K562 (cell line): ENCODE measurements around the gene MPC2. TPM values are rescaled to one million over a fixed set of nuclear protein-coding genes. Genes with fewer than 3 reads are reported as not detected.

Experiments
- ATAC-seq: fragments of 200-7000 bp; cut with Tn5 transposase; 3 replicates; pipeline ENCODE4 v1.9.1; 2020; ENCODE audit warnings: moderate library complexity
- BruUV-seq: library from RNA; stranded (reverse); fragments of 400-500 nt; replicated peaks from 2 replicates; lab custom pipeline; 2021; lab: Mats Ljungman, UMichigan
- CTCF ChIA-PET: fragments of 300-600 bp; formaldehyde crosslinking; extraction: SDS; loops from one replicate; lab custom pipeline; 2021; ENCODE audit warnings: low intra/inter-chr PET ratio; lab: Yijun Ruan, JAX
- POLR2A ChIA-PET: fragments of 300-600, 350-650 bp; sonication (Branson Sonifier 250); formaldehyde crosslinking; extraction: SDS; loops from one replicate; lab custom pipeline; 2021; ENCODE audit warnings: antibody characterized with exemption, inconsistent platforms; lab: Yijun Ruan, JAX
- DNase-seq, 4 experiments: peaks; one replicate each; pipeline versions ENCODE4 v3.0.0 to v3.0.0-alpha.2; 2011 to 2018; ENCODE audit warnings: low spot score in 3 of 4, mixed read lengths in 3 of 4; ENCODE audit errors: extremely low read depth in 1 of 4
- FAIRE-seq: peaks from 2 replicates; lab custom pipeline; 2011; peaks lifted over from hg19 to GRCh38; lab: Jason Lieb, UNC
- H2AFZ ChIP-seq: 2 replicates; pipeline ENCODE4 v1.6.0; 2011; ENCODE audit warnings: low read depth, low read length, control low read depth, inconsistent platforms
- H3K27ac ChIP-seq: fragments of 200-600 bp; 3 replicates; pipeline ENCODE4 v1.8.0; 2011; ENCODE audit warnings: low read depth, mild to moderate bottlenecking, control low read depth, inconsistent platforms, low read length, moderate library complexity, mixed read lengths; ENCODE audit errors: extremely low read depth
- H3K27me3 ChIP-seq, 2 experiments: fragments of 300-600 bp in 1 of 2; 2 replicates in 1 of 2; 3 replicates in 1 of 2; pipeline versions ENCODE4 v1.6.0 to v1.8.0; 2011; ENCODE audit warnings: inconsistent platforms in 2 of 2, low read length in 2 of 2, mild to moderate bottlenecking in 1 of 2, mixed read lengths in 1 of 2, moderate library complexity in 1 of 2; ENCODE audit not compliant: control insufficient read depth in 2 of 2, insufficient read depth in 2 of 2
- H3K36me3 ChIP-seq: fragments of 300-600 bp; 3 replicates; pipeline ENCODE4 v1.8.0; 2011; ENCODE audit warnings: mild to moderate bottlenecking, low read length, inconsistent platforms; ENCODE audit not compliant: control insufficient read depth, insufficient read depth
- H3K4me1 ChIP-seq, 2 experiments: fragments of 200-600 bp in 1 of 2; replicated peaks in 1 of 2; 2 replicates in 1 of 2; 3 replicates in 1 of 2; pipeline versions ENCODE4 v1.5.1 to v1.8.0; 2011; ENCODE audit warnings: inconsistent platforms in 2 of 2, low read length in 2 of 2, mild to moderate bottlenecking in 1 of 2, mixed read lengths in 1 of 2, moderate library complexity in 1 of 2; ENCODE audit not compliant: control insufficient read depth in 2 of 2, insufficient read depth in 2 of 2
- H3K4me2 ChIP-seq: 2 replicates; pipeline ENCODE4 v1.6.1; 2011; ENCODE audit warnings: low read length, control low read depth, inconsistent platforms, mixed read lengths; ENCODE audit not compliant: insufficient read depth
- H3K4me3 ChIP-seq: fragments of 200-600 bp; sonication (generic), shearing (Covaris generic); 2 replicates; pipeline ENCODE4 v1.5.1; 2016; ENCODE audit warnings: control low read depth, inconsistent platforms
- H3K79me2 ChIP-seq: fragments of 200-600 bp; 3 replicates; pipeline ENCODE4 v1.8.0; 2011; ENCODE audit warnings: low read length, inconsistent platforms; ENCODE audit not compliant: control insufficient read depth, insufficient read depth
- H3K9ac ChIP-seq, 2 experiments: 2 replicates each; pipeline versions ENCODE4 v1.6.0 to v1.6.1; 2011; ENCODE audit warnings: low read depth in 2 of 2, low read length in 2 of 2, control low read depth in 1 of 2, inconsistent platforms in 1 of 2, mild to moderate bottlenecking in 1 of 2, mixed read lengths in 1 of 2; ENCODE audit not compliant: insufficient read depth in 1 of 2
- H3K9me1 ChIP-seq: one replicate; pipeline ENCODE4 v1.6.0; 2011; ENCODE audit warnings: inconsistent platforms, mild to moderate bottlenecking, low read length, moderate library complexity; ENCODE audit not compliant: control insufficient read depth, insufficient read depth
- H3K9me3 ChIP-seq: replicated peaks from 2 replicates; pipeline ENCODE4 v1.5.1; 2011; ENCODE audit warnings: low read depth, low read length, inconsistent platforms; ENCODE audit not compliant: control insufficient read depth, insufficient read depth
- H4K20me1 ChIP-seq: replicated peaks from 2 replicates; pipeline ENCODE4 v1.6.1; 2011; ENCODE audit warnings: low read length, inconsistent platforms, mixed read lengths; ENCODE audit not compliant: control insufficient read depth, insufficient read depth
- ARID1B ChIP-seq: fragments of 450-650 bp; IDR thresholded peaks from 2 replicates; pipeline ENCODE4 v1.6.1; 2016; ENCODE audit warnings: antibody characterized with exemption, mild to moderate bottlenecking, inconsistent platforms
- BDP1 ChIP-seq: IDR thresholded peaks from 3 replicates; pipeline ENCODE4 v1.6.1; 2011; ENCODE audit not compliant: insufficient read length, insufficient read depth
- CSDE1 ChIP-seq, 2 experiments: fragments of 450-650 bp; IDR thresholded peaks; 2 replicates each; pipeline ENCODE4 v1.6.1; 2016; ENCODE audit warnings: mild to moderate bottlenecking in 1 of 2
- CXXC5 ChIP-seq: fragments of 250-450 bp; sonication (Bioruptor Pico); IDR thresholded peaks from 2 replicates; pipeline ENCODE4 v1.8.0; 2022; ENCODE audit warnings: inconsistent platforms, mild to moderate bottlenecking, moderate library complexity
- DIDO1 ChIP-seq: fragments of 450-650 bp; IDR thresholded peaks from 2 replicates; pipeline ENCODE4 v1.6.1; 2016; ENCODE audit warnings: low read depth, missing biosample characterization, missing genetic modification characterization
- DNMT1 ChIP-seq: fragments of 450-650 bp; IDR thresholded peaks from 2 replicates; pipeline ENCODE4 v1.6.1; 2016; ENCODE audit warnings: antibody characterized with exemption, mild to moderate bottlenecking
- ETV1 ChIP-seq: fragments of 450-650 bp; conservative IDR thresholded peaks from 2 replicates; pipeline ENCODE4 v1.6.1; 2016; ENCODE audit warnings: missing genetic modification characterization, control low read depth, low read depth, missing compliant biosample characterization
- FOS ChIP-seq: IDR thresholded peaks from 3 replicates; pipeline ENCODE4 v1.6.1; 2011; ENCODE audit not compliant: insufficient read length; ENCODE audit errors: extremely low read depth
- KDM4B ChIP-seq, 2 experiments: fragments of 450-650 bp in 1 of 2; sonication (generic) in 1 of 2; IDR thresholded peaks; 2 replicates each; pipeline ENCODE4 v1.6.1; 2016 to 2017; ENCODE audit warnings: borderline replicate concordance in 2 of 2, antibody characterized with exemption in 1 of 2, low read depth in 1 of 2, mild to moderate bottlenecking in 1 of 2
- MAZ ChIP-seq, 2 experiments: fragments of 450-650 bp in 1 of 2; sonication (generic) in 1 of 2; formaldehyde crosslinking; IDR thresholded peaks in 1 of 2; conservative IDR thresholded peaks in 1 of 2; 2 replicates each; pipeline versions ENCODE4 v1.4.0 to v1.5.0; 2020; ENCODE audit warnings: mild to moderate bottlenecking in 1 of 2, missing genetic modification reagents in 1 of 2
- RBFOX2 ChIP-seq: fragments of 200-400 bp; formaldehyde crosslinking; IDR thresholded peaks from 2 replicates; pipeline ENCODE4 v1.6.1; 2017; ENCODE audit warnings: low read depth, mild to moderate bottlenecking, low read length, moderate library complexity
- SP2 ChIP-seq: IDR thresholded peaks from 2 replicates; pipeline ENCODE4 v1.6.1; 2011; ENCODE audit warnings: mild to moderate bottlenecking, low read depth, low read length, moderate library complexity; ENCODE audit not compliant: poor library complexity, severe bottlenecking; ENCODE audit errors: extremely low read depth
- TGIF2 ChIP-seq: sonication (generic); formaldehyde crosslinking; IDR thresholded peaks from 2 replicates; pipeline ENCODE4 v1.8.1; 2022; ENCODE audit warnings: mild to moderate bottlenecking, missing genetic modification reagents, moderate library complexity
- ZNF316 ChIP-seq: fragments of 450-650 bp; IDR thresholded peaks from 2 replicates; pipeline ENCODE4 v1.6.1; 2016
- ZNF444 ChIP-seq: fragments of 250-450 bp; sonication (Bioruptor Pico); IDR thresholded peaks from 2 replicates; pipeline ENCODE4 v1.4.0; 2020; ENCODE audit warnings: mild to moderate bottlenecking, moderate library complexity
- ZNF57 ChIP-seq: fragments of 450-650 bp; formaldehyde crosslinking; IDR thresholded peaks from 2 replicates; pipeline ENCODE4 v1.4.0; 2020; ENCODE audit warnings: mild to moderate bottlenecking, moderate library complexity
- ZNF79 ChIP-seq: fragments of 250-450 bp; sonication (Bioruptor Pico); IDR thresholded peaks from 2 replicates; pipeline ENCODE4 v1.4.0; 2020; ENCODE audit warnings: low read depth, mild to moderate bottlenecking, moderate library complexity
- WGBS: fragments of 100-300 bp; shearing (Covaris generic); methylation state at CpG from one replicate; pipeline ENCODE4 v1.1.6; 2016; ENCODE audit warnings: low coverage, mixed read lengths; ENCODE audit not compliant: insufficient coverage; ENCODE audit errors: missing lambda C conversion rate; 5-methylcytosine and 5-hydroxymethylcytosine counted together
- in situ Hi-C: fragments of 300-500 bp; cut with MboI; formaldehyde crosslinking; loops from 4 replicates; pipeline ENCODE4 v1.15.0; 2018; ENCODE audit warnings: inconsistent platforms, mixed read lengths
- intact Hi-C: fragments of 100-400 bp; cut with micrococcal nuclease; formaldehyde crosslinking; loops from 2 replicates; pipeline ENCODE4 v1.14.2; 2022
- polyA plus RNA-seq, 8 experiments: library from polyadenylated mRNA; depleted of rRNA in 4 of 8; stranded (reverse) in 5 of 8; unstranded in 3 of 8; fragments of >200 nt; fragmentation: Nextera tagmentation in 2 of 8; fragmentation: Illumina TruSeq in 1 of 8; extraction: Ambion mirVana in 2 of 8; extraction: Trizol in 1 of 8; gene quantifications; 2 replicates each; pipeline versions ENCODE4 v1.2.1 to v1.2.3, GENCODE V29; 2011 to 2014; ENCODE audit warnings: inconsistent platforms in 1 of 8, missing spikeins in 1 of 8
- total RNA-seq, 7 experiments: library from RNA; depleted of rRNA in 6 of 7; stranded (reverse); fragments of >200 nt in 6 of 7; fragmentation: Illumina TruSeq in 2 of 7; extraction: Trizol in 2 of 7; gene quantifications; 2 replicates each; pipeline versions ENCODE4 v1.2.1 to v1.2.3, GENCODE V29; 2011 to 2021; ENCODE audit warnings: low replicate concordance in 1 of 7
- TF ChIP-seq, protein P1 (sequence below): fragments of 250-450 bp; sonication (Bioruptor Pico); IDR thresholded peaks from 2 replicates; pipeline ENCODE4 v1.5.0; 2021
- TF ChIP-seq, protein P2 (sequence below): fragments of 450-650 bp; formaldehyde crosslinking; IDR thresholded peaks from 2 replicates; pipeline ENCODE4 v1.4.0; 2020; ENCODE audit warnings: mild to moderate bottlenecking, mixed read lengths
- TF ChIP-seq, protein P3 (sequence below): IDR thresholded peaks from 2 replicates; pipeline ENCODE4 v1.6.1; 2011; ENCODE audit warnings: borderline replicate concordance, low read depth, mild to moderate bottlenecking, moderate library complexity, low read length; ENCODE audit not compliant: insufficient read depth, poor library complexity, severe bottlenecking

The MPC2 gene
- total and polyA plus RNA-seq, 9 of the 15 experiments (the other 6 are each of a cell fraction or from before 2014, with no cell fraction given) = 70.7 to 179 (median 144) TPM

DNA sequence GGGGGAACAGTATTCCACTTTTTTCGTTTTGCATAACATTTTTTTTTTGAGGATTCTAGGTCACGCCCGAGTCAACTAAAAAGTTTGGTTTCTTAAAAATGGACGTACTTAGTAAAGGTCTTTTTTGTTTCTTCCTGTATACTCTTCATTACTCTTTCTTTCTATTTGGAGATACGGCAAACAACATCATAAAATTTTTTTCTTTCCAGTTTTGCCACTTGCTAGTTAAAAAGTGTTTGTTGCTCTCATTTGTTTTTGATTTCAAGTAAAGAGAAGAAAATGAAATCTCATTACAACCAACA, 788 bp upstream of the MPC2 start:
- BruUV-seq = no TSS peak
- CTCF ChIA-PET = no interaction called here
- peaks cover 98% of the 10 kb centered on the region for H3K79me2 ChIP-seq
- peak overlapping the region; percentile 98 for H3K27ac ChIP-seq
- no peaks in the 10 kb centered on the region for H3K9me3 ChIP-seq
- no peaks in the 10 kb centered on the region for H3K27me3 ChIP-seq
- peaks cover 8 to 12% of the 10 kb centered on the region in 2 experiments; a peak in 4 of 5 replicates for H3K4me1 ChIP-seq
- peak overlapping the region; percentile 98 for H3K4me2 ChIP-seq
- DNase-seq = no peak
- WGBS = under 1% methylated on average over 5 of the region's 5 CpGs
- H4K20me1 ChIP-seq = 0 out of 2 replicates have a peak, but pooled peaks cover 9% of the 10 kb centered on the region
- no peaks in the 10 kb centered on the region for H3K9me1 ChIP-seq
- no peak for ATAC-seq
- POLR2A ChIA-PET = interaction anchor here (0.6 to 3.1 kb wide), 10 partner anchors 8 to 175 kb away, joined by 3 to 24 read pairs (median 8); no protein-coding TSS in a partner anchor
- in situ Hi-C loops (no loop called here), intact Hi-C loops (loop anchor here (1.0 to 10.0 kb wide), 9 partner anchors 48 to 385 kb away; partner anchors contain the start of genes CREG1 and RCSD1)
- peaks cover 14% of the 10 kb centered on the region for H3K36me3 ChIP-seq
- H2AFZ ChIP-seq = peak overlapping the region; percentile 77
- H3K4me3 ChIP-seq = peak overlapping the region; percentile 81
- H3K9ac ChIP-seq = peak overlapping the region; percentile 95 to 97
- FAIRE-seq = no peak
- TF ChIP-seq RBFOX2 = no peak
- 0 out of 4 replicates have a peak, but pooled peaks of 1 of the 2 experiments have one; percentile 42 for TF ChIP-seq KDM4B (IDR thresholded peaks at IDR 0.05; ENCODE audit: borderline replicate concordance in 2 of 2, low read depth in 1 of 2)
- TF ChIP-seq CXXC5 (CRISPR knock-in tag) = 0 out of 2 replicates have a peak, but pooled peaks have one; percentile 2
- TF ChIP-seq, protein P1, sequence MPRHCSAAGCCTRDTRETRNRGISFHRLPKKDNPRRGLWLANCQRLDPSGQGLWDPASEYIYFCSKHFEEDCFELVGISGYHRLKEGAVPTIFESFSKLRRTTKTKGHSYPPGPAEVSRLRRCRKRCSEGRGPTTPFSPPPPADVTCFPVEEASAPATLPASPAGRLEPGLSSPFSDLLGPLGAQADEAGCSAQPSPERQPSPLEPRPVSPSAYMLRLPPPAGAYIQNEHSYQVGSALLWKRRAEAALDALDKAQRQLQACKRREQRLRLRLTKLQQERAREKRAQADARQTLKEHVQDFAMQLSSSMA (CRISPR knock-in tag) = no peak
- no peak for TF ChIP-seq ZNF79 (CRISPR knock-in tag)
- no peak for TF ChIP-seq DNMT1
- TF ChIP-seq DIDO1 (tag) = no peak
- TF ChIP-seq ZNF444 (CRISPR knock-in tag) = no peak
- no peak for TF ChIP-seq SP2
- peak; percentile 43; the same call in 1 of the 2 replicates for TF ChIP-seq TGIF2
- TF ChIP-seq ZNF57 (CRISPR knock-in tag) = no peak
- no peak for TF ChIP-seq BDP1
- TF ChIP-seq CSDE1 (IDR thresholded peaks at IDR 0.05) = 0 out of 4 replicates have a peak, but pooled peaks of 1 of the 2 experiments have one; percentile 26
- TF ChIP-seq, protein P2, sequence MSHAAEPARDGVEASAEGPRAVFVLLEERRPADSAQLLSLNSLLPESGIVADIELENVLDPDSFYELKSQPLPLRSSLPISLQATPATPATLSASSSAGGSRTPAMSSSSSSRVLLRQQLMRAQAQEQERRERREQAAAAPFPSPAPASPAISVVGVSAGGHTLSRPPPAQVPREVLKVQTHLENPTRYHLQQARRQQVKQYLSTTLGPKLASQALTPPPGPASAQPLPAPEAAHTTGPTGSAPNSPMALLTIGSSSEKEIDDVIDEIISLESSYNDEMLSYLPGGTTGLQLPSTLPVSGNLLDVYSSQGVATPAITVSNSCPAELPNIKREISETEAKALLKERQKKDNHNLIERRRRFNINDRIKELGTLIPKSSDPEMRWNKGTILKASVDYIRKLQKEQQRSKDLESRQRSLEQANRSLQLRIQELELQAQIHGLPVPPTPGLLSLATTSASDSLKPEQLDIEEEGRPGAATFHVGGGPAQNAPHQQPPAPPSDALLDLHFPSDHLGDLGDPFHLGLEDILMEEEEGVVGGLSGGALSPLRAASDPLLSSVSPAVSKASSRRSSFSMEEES (CRISPR knock-in tag) = no peak
- peak; percentile 8; the same call in 1 of the 2 replicates for TF ChIP-seq ARID1B
- TF ChIP-seq ETV1 = no peak
- no peak for TF ChIP-seq ZNF316
- no peak for TF ChIP-seq FOS
- TF ChIP-seq, protein P3, sequence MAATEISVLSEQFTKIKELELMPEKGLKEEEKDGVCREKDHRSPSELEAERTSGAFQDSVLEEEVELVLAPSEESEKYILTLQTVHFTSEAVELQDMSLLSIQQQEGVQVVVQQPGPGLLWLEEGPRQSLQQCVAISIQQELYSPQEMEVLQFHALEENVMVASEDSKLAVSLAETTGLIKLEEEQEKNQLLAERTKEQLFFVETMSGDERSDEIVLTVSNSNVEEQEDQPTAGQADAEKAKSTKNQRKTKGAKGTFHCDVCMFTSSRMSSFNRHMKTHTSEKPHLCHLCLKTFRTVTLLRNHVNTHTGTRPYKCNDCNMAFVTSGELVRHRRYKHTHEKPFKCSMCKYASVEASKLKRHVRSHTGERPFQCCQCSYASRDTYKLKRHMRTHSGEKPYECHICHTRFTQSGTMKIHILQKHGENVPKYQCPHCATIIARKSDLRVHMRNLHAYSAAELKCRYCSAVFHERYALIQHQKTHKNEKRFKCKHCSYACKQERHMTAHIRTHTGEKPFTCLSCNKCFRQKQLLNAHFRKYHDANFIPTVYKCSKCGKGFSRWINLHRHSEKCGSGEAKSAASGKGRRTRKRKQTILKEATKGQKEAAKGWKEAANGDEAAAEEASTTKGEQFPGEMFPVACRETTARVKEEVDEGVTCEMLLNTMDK = no peak
- no peak for TF ChIP-seq MAZ (CRISPR knock-in tag; conservative IDR thresholded peaks at IDR 0.05 in 1 of 2, IDR thresholded peaks at IDR 0.05 in 1 of 2)
